IMR-90 (cell line): ENCODE data around the gene COQ8A. TPM values are rescaled to one million over a fixed set of nuclear protein-coding genes. Genes with fewer than 3 reads are reported as not detected.

Experiments used
- ATAC-seq: fragments of 200-7000 bp; cut with Tn5 transposase; 2 replicates; pipeline ENCODE4 v1.9.1; 2020; ENCODE audit warnings: low read depth, mild to moderate bottlenecking, moderate library complexity
- BruUV-seq: library from RNA; stranded (reverse); fragments of 400-500 nt; replicated peaks from 2 replicates; lab custom pipeline; 2021; lab: Mats Ljungman, UMichigan
- CTCF ChIA-PET: fragments of 300-600 bp; formaldehyde crosslinking; extraction: SDS; loops from one replicate; lab custom pipeline; 2021; ENCODE audit warnings: antibody characterized with exemption; lab: Yijun Ruan, JAX
- POLR2A ChIA-PET: fragments of 300-600 bp; sonication (Branson Sonifier 250); formaldehyde crosslinking; loops from one replicate; lab custom pipeline; 2022; ENCODE audit warnings: antibody characterized with exemption; ENCODE audit not compliant: unreplicated experiment; lab: Charles Lee
- DNase-seq: peaks from one replicate; pipeline ENCODE4 v3.0.0; 2013
- H2AFZ ChIP-seq: replicated peaks from 2 replicates; pipeline ENCODE3; 2013; ENCODE audit warnings: low read length, mild to moderate bottlenecking; ENCODE audit not compliant: poor library complexity
- H2AK5ac ChIP-seq: 2 replicates; pipeline ENCODE4 v1.6.1; 2013; ENCODE audit warnings: low read depth, low read length, inconsistent platforms
- H2AK9ac ChIP-seq: replicated peaks from 2 replicates; pipeline ENCODE3; 2013; ENCODE audit warnings: mild to moderate bottlenecking, low read depth, low read length, moderate library complexity; ENCODE audit not compliant: poor library complexity
- H2BK120ac ChIP-seq: 2 replicates; pipeline ENCODE4 v1.6.1; 2013; ENCODE audit warnings: low read depth, low read length, inconsistent platforms
- H2BK15ac ChIP-seq: 3 replicates; pipeline ENCODE4 v1.6.1; 2013; ENCODE audit warnings: low read depth, low read length, inconsistent platforms
- H2BK20ac ChIP-seq: 2 replicates; pipeline ENCODE4 v1.6.1; 2013; ENCODE audit warnings: low read depth, mild to moderate bottlenecking, inconsistent platforms, low read length, moderate library complexity
- H2BK5ac ChIP-seq: 2 replicates; pipeline ENCODE4 v1.6.1; 2013; ENCODE audit warnings: mild to moderate bottlenecking, low read depth, low read length, inconsistent platforms; ENCODE audit not compliant: poor library complexity, severe bottlenecking
- H3K14ac ChIP-seq: replicated peaks from 2 replicates; pipeline ENCODE4 v1.6.1; 2013; ENCODE audit warnings: low read depth, low read length, inconsistent platforms
- H3K18ac ChIP-seq: 2 replicates; pipeline ENCODE4 v1.6.1; 2013; ENCODE audit warnings: low read depth, low read length, control low read depth
- H3K23ac ChIP-seq: 2 replicates; pipeline ENCODE4 v1.6.1; 2013; ENCODE audit warnings: low read depth, low read length, inconsistent platforms
- H3K27ac ChIP-seq: 2 replicates; pipeline ENCODE4 v1.5.1; 2013; ENCODE audit warnings: mild to moderate bottlenecking, control low read depth, low read length; ENCODE audit not compliant: insufficient read depth
- H3K27me3 ChIP-seq: 2 replicates; pipeline ENCODE4 v1.6.1; 2013; ENCODE audit warnings: low read length; ENCODE audit not compliant: control insufficient read depth, insufficient read depth
- H3K36me3 ChIP-seq: 2 replicates; pipeline ENCODE4 v1.6.1; 2013; ENCODE audit warnings: low read length, mixed read lengths; ENCODE audit not compliant: control insufficient read depth, insufficient read depth
- H3K4ac ChIP-seq: 2 replicates; pipeline ENCODE4 v1.6.1; 2013; ENCODE audit warnings: low read depth, low read length, inconsistent platforms
- H3K4me1 ChIP-seq: 2 replicates; pipeline ENCODE4 v1.6.1; 2013; ENCODE audit warnings: low read length, mixed read lengths; ENCODE audit not compliant: control insufficient read depth, insufficient read depth
- H3K4me2 ChIP-seq: 2 replicates; pipeline ENCODE4 v1.6.1; 2013; ENCODE audit warnings: low read depth, mild to moderate bottlenecking, control low read depth, low read length, moderate library complexity
- H3K4me3 ChIP-seq: 2 replicates; pipeline ENCODE4 v1.5.1; 2013; ENCODE audit warnings: low read depth, mild to moderate bottlenecking, control low read depth, low read length, moderate library complexity; ENCODE audit not compliant: insufficient read depth
- H3K56ac ChIP-seq: 2 replicates; pipeline ENCODE4 v1.6.1; 2013; ENCODE audit warnings: low read length, inconsistent platforms; ENCODE audit not compliant: insufficient read depth; ENCODE audit errors: extremely low read depth
- H3K79me1 ChIP-seq, 2 experiments: 2 replicates each; pipeline ENCODE4 v1.6.1; 2013; ENCODE audit warnings: low read length in 2 of 2, inconsistent platforms in 1 of 2, low read depth in 1 of 2
- H3K9ac ChIP-seq: 2 replicates; pipeline ENCODE4 v1.6.1; 2013; ENCODE audit warnings: low read depth, low read length, control low read depth
- H3K9me1 ChIP-seq: 2 replicates; pipeline ENCODE4 v1.6.1; 2013; ENCODE audit warnings: low read length, inconsistent platforms; ENCODE audit not compliant: insufficient read depth
- H3K9me3 ChIP-seq: 2 replicates; pipeline ENCODE4 v1.6.1; 2013; ENCODE audit warnings: low read length; ENCODE audit not compliant: control insufficient read depth, insufficient read depth
- H4K20me1 ChIP-seq: 2 replicates; pipeline ENCODE4 v1.6.1; 2013; ENCODE audit warnings: low read length, inconsistent platforms; ENCODE audit not compliant: insufficient read depth
- H4K5ac ChIP-seq: 2 replicates; pipeline ENCODE4 v1.6.1; 2013; ENCODE audit warnings: mild to moderate bottlenecking, low read depth, low read length, control low read depth
- H4K8ac ChIP-seq, 2 experiments: 2 replicates each; pipeline ENCODE4 v1.6.1; 2013; ENCODE audit warnings: low read depth in 2 of 2, low read length in 2 of 2, control low read depth in 1 of 2, inconsistent platforms in 1 of 2
- H4K91ac ChIP-seq: 2 replicates; pipeline ENCODE4 v1.6.1; 2013; ENCODE audit warnings: low read depth, low read length, inconsistent platforms; ENCODE audit not compliant: insufficient read depth
- BHLHE40 ChIP-seq: fragments of 150-350 bp; IDR thresholded peaks from 2 replicates; pipeline ENCODE4 v1.6.1; 2016; ENCODE audit warnings: mild to moderate bottlenecking, low read depth, low read length
- CEBPB ChIP-seq: IDR thresholded peaks from 2 replicates; pipeline ENCODE4 v1.6.1; 2012; ENCODE audit warnings: low read depth, low read length, improper control_type of control experiment
- CHD1 ChIP-seq: IDR thresholded peaks from 2 replicates; pipeline ENCODE4 v1.6.1; 2012; ENCODE audit warnings: low read depth, low read length, improper control_type of control experiment
- FOS ChIP-seq: fragments of 150-350 bp; IDR thresholded peaks from 2 replicates; pipeline ENCODE4 v1.6.1; 2016; ENCODE audit warnings: low read depth, low read length
- MAFK ChIP-seq: IDR thresholded peaks from 2 replicates; pipeline ENCODE4 v1.6.1; 2012; ENCODE audit warnings: low read depth, low read length, improper control_type of control experiment
- MAZ ChIP-seq: IDR thresholded peaks from 2 replicates; pipeline ENCODE4 v1.6.1; 2012; ENCODE audit warnings: low read depth, mild to moderate bottlenecking, low read length, improper control_type of control experiment, moderate library complexity, borderline replicate concordance
- MXI1 ChIP-seq: IDR thresholded peaks from 2 replicates; pipeline ENCODE4 v1.6.1; 2012; ENCODE audit warnings: low read depth, mild to moderate bottlenecking, low read length, moderate library complexity, borderline replicate concordance
- NFE2L2 ChIP-seq: fragments of 150-350 bp; IDR thresholded peaks from 2 replicates; pipeline ENCODE4 v1.6.1; 2016; ENCODE audit warnings: low read depth, mild to moderate bottlenecking, low read length
- POLR2A ChIP-seq: IDR thresholded peaks from 2 replicates; pipeline ENCODE4 v1.6.1; 2012; ENCODE audit warnings: mild to moderate bottlenecking, low read depth, low read length
- RAD21 ChIP-seq: IDR thresholded peaks from 2 replicates; pipeline ENCODE4 v1.6.1; 2012; ENCODE audit warnings: low read length, improper control_type of control experiment
- RCOR1 ChIP-seq: IDR thresholded peaks from 2 replicates; pipeline ENCODE4 v1.6.1; 2012; ENCODE audit warnings: mild to moderate bottlenecking, low read length, improper control_type of control experiment; ENCODE audit not compliant: insufficient replicate concordance
- RFX5 ChIP-seq: IDR thresholded peaks from 2 replicates; pipeline ENCODE4 v1.8.0; 2012; ENCODE audit warnings: low read depth, mild to moderate bottlenecking, low read length, moderate library complexity
- SMC3 ChIP-seq: fragments of 150-350 bp; IDR thresholded peaks from 2 replicates; pipeline ENCODE4 v1.6.1; 2016; ENCODE audit warnings: low read depth, mild to moderate bottlenecking, antibody characterized with exemption, low read length, moderate library complexity
- WGBS, 2 experiments: methylation state at CpG; one replicate each; pipeline versions ENCODE4 v1.1.5 to v1.1.7; 2013; ENCODE audit warnings: missing lambda C conversion rate in 2 of 2; ENCODE audit not compliant: insufficient read length in 1 of 2; ENCODE audit errors: extremely low coverage in 2 of 2; 5-methylcytosine and 5-hydroxymethylcytosine counted together
- dilution Hi-C: fragments of 300-500 bp; cut with HindIII; formaldehyde crosslinking; loops from one replicate; pipeline ENCODE4 v1.14.3; 2018; ENCODE audit warnings: low sequenced_read_pairs; ENCODE audit not compliant: unreplicated experiment
- in situ Hi-C: fragments of 300-500 bp; cut with MboI; formaldehyde crosslinking; loops from 3 replicates; pipeline ENCODE4 v1.14.3; 2019; ENCODE audit warnings: low sequenced_read_pairs, inconsistent platforms, mixed read lengths
- intact Hi-C: fragments of 100-400 bp; cut with micrococcal nuclease; formaldehyde crosslinking; loops from 2 replicates; pipeline ENCODE4 v1.10.0; 2022
- polyA plus RNA-seq, 3 experiments: library from polyadenylated mRNA; depleted of rRNA; stranded (reverse); fragments of >200 nt; gene quantifications; 2 replicates each; pipeline ENCODE4 v1.2.3, GENCODE V29; 2012; ENCODE audit warnings: low replicate concordance in 1 of 3
- total RNA-seq: library from RNA; depleted of rRNA; stranded (reverse); fragments of >200 nt; gene quantifications from 2 replicates; pipeline ENCODE4 v1.2.3, GENCODE V29; 2012
- TF ChIP-seq, protein P1 (sequence below): conservative IDR thresholded peaks from 2 replicates; pipeline ENCODE4 v1.5.1; 2012; ENCODE audit warnings: mild to moderate bottlenecking, low read depth, low read length, improper control_type of control experiment
- TF ChIP-seq, protein P2 (sequence below): fragments of 150-350 bp; IDR thresholded peaks from 2 replicates; pipeline ENCODE4 v1.6.1; 2016; ENCODE audit warnings: low read depth, mild to moderate bottlenecking, low read length, moderate library complexity, borderline replicate concordance
- TF ChIP-seq, protein P3 (sequence below): fragments of 150-350 bp; IDR thresholded peaks from 2 replicates; pipeline ENCODE4 v1.6.1; 2017; ENCODE audit warnings: mild to moderate bottlenecking, antibody characterized with exemption, low read length, low read depth

The COQ8A gene
- total and polyA plus RNA-seq, 2 of the 4 experiments (the other 2 are of a cell fraction): 3.8 to 6.1 TPM

DNA sequence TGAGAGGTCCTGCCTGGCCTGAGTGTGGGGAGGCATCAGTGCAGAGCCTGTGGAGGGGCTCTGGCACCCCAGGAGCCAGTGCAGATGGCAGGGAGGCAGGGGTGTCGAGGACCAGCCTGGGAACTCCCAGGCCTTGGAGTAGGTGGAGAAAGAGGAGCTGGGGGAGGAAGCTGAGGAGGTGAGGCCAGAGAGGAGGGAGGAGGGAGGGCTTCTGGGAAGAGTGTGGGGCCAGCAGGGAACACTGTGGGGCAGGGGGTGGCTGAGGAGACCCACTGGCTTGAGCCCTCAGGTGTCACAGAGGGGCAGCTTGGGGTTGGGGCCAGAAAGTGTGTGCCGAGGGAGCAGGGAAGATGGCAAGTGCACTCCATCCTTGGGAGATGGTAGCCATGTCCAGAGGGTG, 3.8 kb downstream of the COQ8A start:
- H3K27me3 ChIP-seq: no peaks in the 10 kb centered on the region
- no peak for TF ChIP-seq CEBPB
- TF ChIP-seq NFE2L2: no peak
- TF ChIP-seq MAZ: no peak
- no peak for TF ChIP-seq FOS
- no peak for TF ChIP-seq BHLHE40
- TF ChIP-seq RCOR1: no peak
- TF ChIP-seq, protein P1, sequence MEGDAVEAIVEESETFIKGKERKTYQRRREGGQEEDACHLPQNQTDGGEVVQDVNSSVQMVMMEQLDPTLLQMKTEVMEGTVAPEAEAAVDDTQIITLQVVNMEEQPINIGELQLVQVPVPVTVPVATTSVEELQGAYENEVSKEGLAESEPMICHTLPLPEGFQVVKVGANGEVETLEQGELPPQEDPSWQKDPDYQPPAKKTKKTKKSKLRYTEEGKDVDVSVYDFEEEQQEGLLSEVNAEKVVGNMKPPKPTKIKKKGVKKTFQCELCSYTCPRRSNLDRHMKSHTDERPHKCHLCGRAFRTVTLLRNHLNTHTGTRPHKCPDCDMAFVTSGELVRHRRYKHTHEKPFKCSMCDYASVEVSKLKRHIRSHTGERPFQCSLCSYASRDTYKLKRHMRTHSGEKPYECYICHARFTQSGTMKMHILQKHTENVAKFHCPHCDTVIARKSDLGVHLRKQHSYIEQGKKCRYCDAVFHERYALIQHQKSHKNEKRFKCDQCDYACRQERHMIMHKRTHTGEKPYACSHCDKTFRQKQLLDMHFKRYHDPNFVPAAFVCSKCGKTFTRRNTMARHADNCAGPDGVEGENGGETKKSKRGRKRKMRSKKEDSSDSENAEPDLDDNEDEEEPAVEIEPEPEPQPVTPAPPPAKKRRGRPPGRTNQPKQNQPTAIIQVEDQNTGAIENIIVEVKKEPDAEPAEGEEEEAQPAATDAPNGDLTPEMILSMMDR: no peak
- TF ChIP-seq CHD1: no peak
- TF ChIP-seq POLR2A: no peak
- TF ChIP-seq SMC3: no peak
- TF ChIP-seq, protein P2, sequence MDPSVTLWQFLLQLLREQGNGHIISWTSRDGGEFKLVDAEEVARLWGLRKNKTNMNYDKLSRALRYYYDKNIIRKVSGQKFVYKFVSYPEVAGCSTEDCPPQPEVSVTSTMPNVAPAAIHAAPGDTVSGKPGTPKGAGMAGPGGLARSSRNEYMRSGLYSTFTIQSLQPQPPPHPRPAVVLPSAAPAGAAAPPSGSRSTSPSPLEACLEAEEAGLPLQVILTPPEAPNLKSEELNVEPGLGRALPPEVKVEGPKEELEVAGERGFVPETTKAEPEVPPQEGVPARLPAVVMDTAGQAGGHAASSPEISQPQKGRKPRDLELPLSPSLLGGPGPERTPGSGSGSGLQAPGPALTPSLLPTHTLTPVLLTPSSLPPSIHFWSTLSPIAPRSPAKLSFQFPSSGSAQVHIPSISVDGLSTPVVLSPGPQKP: no peak
- TF ChIP-seq MXI1: no peak
- TF ChIP-seq RFX5: no peak
- TF ChIP-seq, protein P3, sequence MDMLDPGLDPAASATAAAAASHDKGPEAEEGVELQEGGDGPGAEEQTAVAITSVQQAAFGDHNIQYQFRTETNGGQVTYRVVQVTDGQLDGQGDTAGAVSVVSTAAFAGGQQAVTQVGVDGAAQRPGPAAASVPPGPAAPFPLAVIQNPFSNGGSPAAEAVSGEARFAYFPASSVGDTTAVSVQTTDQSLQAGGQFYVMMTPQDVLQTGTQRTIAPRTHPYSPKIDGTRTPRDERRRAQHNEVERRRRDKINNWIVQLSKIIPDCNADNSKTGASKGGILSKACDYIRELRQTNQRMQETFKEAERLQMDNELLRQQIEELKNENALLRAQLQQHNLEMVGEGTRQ: no peak
- no peak for TF ChIP-seq MAFK
- no peak for TF ChIP-seq RAD21
- in situ Hi-C loops (no loop called here), intact Hi-C loops (no loop called here), dilution Hi-C loops (no loop called here)
- no peak overlapping the region for H2BK120ac ChIP-seq
- no peak overlapping the region for H3K9ac ChIP-seq
- no peak overlapping the region for H3K4ac ChIP-seq
- H3K23ac ChIP-seq: no peak overlapping the region
- H3K18ac ChIP-seq: no peak overlapping the region
- H4K20me1 ChIP-seq: no peaks in the 10 kb centered on the region
- ChIA-PET CTCF (interaction anchor here (0.6 kb wide), 1 partner anchor 357 kb away, joined by 3 read pairs; no protein-coding TSS in a partner anchor), POLR2A (no interaction called here)
- H3K4me3 ChIP-seq: no peak overlapping the region
- peaks cover 3% of the 10 kb centered on the region; the same call in 1 of the 2 replicates for H3K4me1 ChIP-seq
- H4K5ac ChIP-seq: no peak overlapping the region
- H3K79me1 ChIP-seq: no peaks in the 10 kb centered on the region; a peak in 1 of 4 replicates
- H4K8ac ChIP-seq: no peak overlapping the region
- no peak overlapping the region for H2BK5ac ChIP-seq
- no peaks in the 10 kb centered on the region for H3K9me3 ChIP-seq
- no peaks in the 10 kb centered on the region; the same call in 1 of the 2 replicates for H3K9me1 ChIP-seq
- ATAC-seq (no peak), DNase-seq (no peak)
- no peak overlapping the region for H3K14ac ChIP-seq
- no peak overlapping the region for H3K27ac ChIP-seq
- H3K56ac ChIP-seq: no peak overlapping the region
- no peak overlapping the region for H2AK9ac ChIP-seq
- no peak overlapping the region for H2BK20ac ChIP-seq
- 33% methylated on average over 1 of the region's 2 CpGs; no CpG with 5 or more reads in 1 of the 2 experiments for WGBS, 2 experiments
- H2BK15ac ChIP-seq: no peak overlapping the region
- no peak overlapping the region for H4K91ac ChIP-seq
- H2AFZ ChIP-seq: no peak overlapping the region
- H3K4me2 ChIP-seq: no peak overlapping the region
- H2AK5ac ChIP-seq: no peak overlapping the region
- no peaks in the 10 kb centered on the region for H3K36me3 ChIP-seq
- no TSS peak for BruUV-seq
